GM12878 (cell line): ENCODE measurements around the gene CNTNAP2. TPM values are rescaled to one million over a fixed set of nuclear protein-coding genes. Genes with fewer than 3 reads are reported as not detected.

Experiments
- ATAC-seq: fragments of 200-7000 bp; cut with Tn5 transposase; 3 replicates; pipeline ENCODE4 v1.9.1; 2020; ENCODE audit warnings: mild to moderate bottlenecking, moderate library complexity
- BruUV-seq: library from RNA; stranded (reverse); fragments of 400-500 nt; replicated peaks from 2 replicates; lab custom pipeline; 2021; lab: Mats Ljungman, UMichigan
- CTCF ChIA-PET: fragments of 300-600 bp; sonication (Branson Sonifier 250); formaldehyde crosslinking; extraction: SDS; loops from one replicate; lab custom pipeline; 2021; ENCODE audit warnings: inconsistent platforms; lab: Yijun Ruan, JAX
- POLR2A ChIA-PET: fragments of 350-600 bp; formaldehyde crosslinking; extraction: SDS; loops from one replicate; lab custom pipeline; 2021; ENCODE audit warnings: inconsistent platforms; lab: Charles Lee
- RAD21 ChIA-PET: fragments of 300-600 bp; sonication (Branson Sonifier 250); formaldehyde crosslinking; loops from one replicate; lab custom pipeline; 2023; ENCODE audit warnings: antibody characterized with exemption; ENCODE audit not compliant: unreplicated experiment; lab: Charles Lee
- SMC1A ChIA-PET: fragments of 300-600 bp; sonication (Branson Sonifier 250); formaldehyde crosslinking; loops from one replicate; lab custom pipeline; 2023; ENCODE audit not compliant: unreplicated experiment, uncharacterized antibody; lab: Charles Lee
- DNase-seq: peaks from one replicate; pipeline ENCODE4 v3.0.0-alpha.2; 2011; ENCODE audit warnings: low read depth, low spot score
- FAIRE-seq: peaks from 3 replicates; lab custom pipeline; 2011; peaks lifted over from hg19 to GRCh38; lab: Jason Lieb, UNC
- H2AFZ ChIP-seq: 2 replicates; pipeline ENCODE4 v1.6.0; 2011; ENCODE audit warnings: low read depth, low read length, control low read depth; ENCODE audit not compliant: control insufficient read depth
- H3K27ac ChIP-seq: 2 replicates; pipeline ENCODE4 v1.5.1; 2011; ENCODE audit warnings: control low read depth; ENCODE audit not compliant: control insufficient read depth, insufficient read depth
- H3K27me3 ChIP-seq, 2 experiments: replicated peaks in 1 of 2; 2 replicates each; pipeline versions ENCODE4 v1.6.0 to v1.6.1; 2011; ENCODE audit warnings: low read length in 1 of 2; ENCODE audit not compliant: control insufficient read depth in 2 of 2, insufficient read depth in 2 of 2
- H3K36me3 ChIP-seq, 2 experiments: 2 replicates each; pipeline ENCODE4 v1.5.1; 2011; ENCODE audit warnings: low read length in 1 of 2; ENCODE audit not compliant: control insufficient read depth in 2 of 2, insufficient read depth in 2 of 2
- H3K4me1 ChIP-seq: 2 replicates; pipeline ENCODE4 v1.6.1; 2011; ENCODE audit warnings: mild to moderate bottlenecking, low read length, moderate library complexity, mixed read lengths; ENCODE audit not compliant: control insufficient read depth, insufficient read depth
- H3K4me2 ChIP-seq: 2 replicates; pipeline ENCODE4 v1.6.0; 2011; ENCODE audit warnings: control low read depth; ENCODE audit not compliant: control insufficient read depth, insufficient read depth
- H3K4me3 ChIP-seq: fragments of 200-600 bp; sonication (generic); 2 replicates; pipeline ENCODE4 v1.5.1; 2016
- H3K79me2 ChIP-seq: 2 replicates; pipeline ENCODE4 v1.6.0; 2011; ENCODE audit warnings: low read length; ENCODE audit not compliant: control insufficient read depth, insufficient read depth
- H3K9ac ChIP-seq: 2 replicates; pipeline ENCODE4 v1.8.0; 2011; ENCODE audit warnings: low read length, control low read depth, mixed read lengths; ENCODE audit not compliant: control insufficient read depth, insufficient read depth
- H3K9me3 ChIP-seq: replicated peaks from 3 replicates; pipeline ENCODE4 v1.5.1; 2011; ENCODE audit warnings: mild to moderate bottlenecking, low read length; ENCODE audit not compliant: control insufficient read depth, insufficient read depth
- H4K20me1 ChIP-seq: 2 replicates; pipeline ENCODE4 v1.6.0; 2011; ENCODE audit not compliant: control insufficient read depth, insufficient read depth
- ASH2L ChIP-seq: fragments of 300-600, 200-600 bp; sonication (generic); IDR thresholded peaks from 2 replicates; pipeline ENCODE4 v1.6.1; 2017; ENCODE audit warnings: low read depth, mild to moderate bottlenecking, borderline replicate concordance
- BHLHE40 ChIP-seq, 2 experiments: fragments of 450-650 bp in 1 of 2; IDR thresholded peaks; 2 replicates each; pipeline ENCODE4 v1.6.1; 2011 to 2017; ENCODE audit warnings: low read depth in 2 of 2, borderline replicate concordance in 1 of 2, improper control_type of control experiment in 1 of 2, low read length in 1 of 2, mild to moderate bottlenecking in 1 of 2
- CREM ChIP-seq: IDR thresholded peaks from 2 replicates; pipeline ENCODE4 v1.6.1; 2014; ENCODE audit warnings: antibody characterized with exemption, low read depth
- E4F1 ChIP-seq: fragments of 450-650 bp; IDR thresholded peaks from 2 replicates; pipeline ENCODE4 v1.6.1; 2018; ENCODE audit warnings: borderline replicate concordance, mild to moderate bottlenecking; ENCODE audit not compliant: partially characterized antibody
- ETV6 ChIP-seq, 2 experiments: fragments of 450-650 bp in 1 of 2; IDR thresholded peaks in 1 of 2; conservative IDR thresholded peaks in 1 of 2; 2 replicates each; pipeline ENCODE4 v1.6.1; 2014; ENCODE audit warnings: antibody characterized with exemption in 1 of 2, borderline replicate concordance in 1 of 2, low read depth in 1 of 2, mild to moderate bottlenecking in 1 of 2, moderate library complexity in 1 of 2
- MEF2A ChIP-seq: IDR thresholded peaks from 2 replicates; pipeline ENCODE4 v1.6.1; 2011; ENCODE audit warnings: low read depth, mild to moderate bottlenecking, low read length, moderate library complexity; ENCODE audit not compliant: insufficient read depth
- MTA2 ChIP-seq: fragments of 450-650 bp; IDR thresholded peaks from 2 replicates; pipeline ENCODE4 v1.6.1; 2016; ENCODE audit warnings: low read depth, mild to moderate bottlenecking, moderate library complexity
- PAX5 ChIP-seq: IDR thresholded peaks from 2 replicates; pipeline ENCODE4 v1.6.1; 2011; ENCODE audit warnings: low read depth, low read length, borderline replicate concordance
- PKNOX1 ChIP-seq: fragments of 450-650 bp; IDR thresholded peaks from 2 replicates; pipeline ENCODE4 v1.6.1; 2016; ENCODE audit warnings: mild to moderate bottlenecking
- SMC3 ChIP-seq: IDR thresholded peaks from 2 replicates; pipeline ENCODE4 v1.6.1; 2011; ENCODE audit warnings: low read length, improper control_type of control experiment, borderline replicate concordance
- STAT1 ChIP-seq: fragments of 450-650 bp; conservative IDR thresholded peaks from 2 replicates; pipeline ENCODE4 v1.6.1; 2014; ENCODE audit warnings: antibody characterized with exemption, mild to moderate bottlenecking
- SUZ12 ChIP-seq: fragments of 200-600 bp; sonication (generic); IDR thresholded peaks from one replicate; pipeline ENCODE4 v1.6.1; 2018; ENCODE audit warnings: antibody characterized with exemption, mild to moderate bottlenecking; ENCODE audit not compliant: unreplicated experiment
- USF2 ChIP-seq: IDR thresholded peaks from 2 replicates; pipeline ENCODE4 v1.6.1; 2011; ENCODE audit warnings: low read depth, low read length, improper control_type of control experiment, borderline replicate concordance
- WRNIP1 ChIP-seq: IDR thresholded peaks from 2 replicates; pipeline ENCODE4 v1.6.1; 2011; ENCODE audit warnings: low read depth, low read length, improper control_type of control experiment, borderline replicate concordance
- ZNF592 ChIP-seq: fragments of 450-650 bp; IDR thresholded peaks from 2 replicates; pipeline ENCODE4 v1.6.1; 2017; ENCODE audit warnings: mild to moderate bottlenecking, moderate library complexity
- WGBS: methylation state at CpG from one replicate; pipeline ENCODE4 v1.1.6; 2016; ENCODE audit warnings: low lambda C conversion rate; ENCODE audit not compliant: insufficient replicate concordance, insufficient coverage; ENCODE audit errors: missing lambda C conversion rate; 5-methylcytosine and 5-hydroxymethylcytosine counted together
- in situ Hi-C: fragments of 300-500 bp; cut with MboI; formaldehyde crosslinking; loops from 9 replicates; pipeline ENCODE4 v1.14.3; 2018; ENCODE audit warnings: mixed read lengths
- intact Hi-C: fragments of 100-400 bp; cut with micrococcal nuclease; formaldehyde crosslinking; loops from one replicate; pipeline ENCODE4 v1.14.2; 2022; ENCODE audit not compliant: unreplicated experiment
- polyA plus RNA-seq, 11 experiments: library from polyadenylated mRNA; depleted of rRNA in 4 of 11; unstranded in 6 of 11; stranded (reverse) in 5 of 11; fragments of >200 nt; fragmentation: Nextera tagmentation in 4 of 11; fragmentation: Illumina TruSeq in 1 of 11; extraction: Ambion mirVana in 4 of 11; extraction: Trizol in 1 of 11; gene quantifications; 1 replicate in 1 of 11; 2 replicates in 10 of 11; pipeline versions ENCODE4 v1.2.1 to v1.2.3, GENCODE V29; 2011 to 2016; ENCODE audit warnings: inconsistent platforms in 2 of 11, missing spikeins in 2 of 11, low read depth in 1 of 11
- total RNA-seq, 4 experiments: library from RNA; depleted of rRNA in 3 of 4; stranded (reverse); fragments of >200 nt in 3 of 4; fragmentation: Illumina TruSeq in 1 of 4; extraction: Trizol in 1 of 4; gene quantifications; 2 replicates each; pipeline versions ENCODE4 v1.2.1 to v1.2.3, GENCODE V29; 2013 to 2021

Gene CNTNAP2
- total and polyA plus RNA-seq, 10 of the 15 experiments (the other 5 are each of a cell fraction or from before 2014, with no cell fraction given): 0.03 to 0.08 (median 0.03) TPM; not detected in 7

GRCh38 chr7:147651601-147652000, 1535.0 kb downstream of the CNTNAP2 start:
- in situ Hi-C loops: no loop called here
- H3K27ac ChIP-seq: no peak overlapping the region
- H3K4me2 ChIP-seq: no peak overlapping the region
- no peaks in the 10 kb centered on the region for H3K36me3 ChIP-seq
- 0% methylated on average over 1 of the region's 1 CpG for WGBS
- H3K4me3 ChIP-seq: no peak overlapping the region
- intact Hi-C loops: no loop called here
- no peaks in the 10 kb centered on the region for H3K79me2 ChIP-seq
- POLR2A ChIA-PET: no interaction called here
- H4K20me1 ChIP-seq: no peaks in the 10 kb centered on the region
- H3K9me3 ChIP-seq: no peaks in the 10 kb centered on the region
- no peak for ATAC-seq
- RAD21 ChIA-PET: no interaction called here
- no peak for FAIRE-seq
- no peaks in the 10 kb centered on the region for H3K4me1 ChIP-seq
- SMC1A ChIA-PET: no interaction called here
- no peaks in the 10 kb centered on the region for H3K27me3 ChIP-seq
- CTCF ChIA-PET: no interaction called here
- DNase-seq: no peak
- H3K9ac ChIP-seq: no peak overlapping the region
- BruUV-seq: no TSS peak
- no peak overlapping the region for H2AFZ ChIP-seq
- TF ChIP-seq SMC3 (no peak), CREM (no peak), USF2 (no peak), STAT1 (no peak), PAX5 (no peak), BHLHE40 (IDR thresholded peaks at IDR 0.05; ENCODE audit: borderline replicate concordance in 1 of 2, low read depth in 2 of 2, low read length in 1 of 2) (no peak), ASH2L (no peak), MTA2 (no peak), E4F1 (no peak), ZNF592 (no peak), WRNIP1 (no peak), MEF2A (no peak), SUZ12 (no peak), ETV6 (conservative IDR thresholded peaks at IDR 0.05 in 1 of 2, IDR thresholded peaks at IDR 0.05 in 1 of 2; ENCODE audit: borderline replicate concordance in 1 of 2, low read depth in 1 of 2) (no peak), PKNOX1 (no peak)
